GM18517 (cell line): Measurements from ENCODE around the gene NANOS3.
A peak's percentile ranks its signal among the peaks of the same experiment; 100 is the strongest.

Experiments used
- ATAC-seq: cut with Tn5 transposase; IDR thresholded peaks from one replicate; pipeline ENCODE4 v1.9.1; 2021; ENCODE audit warnings: mild to moderate bottlenecking, moderate library complexity; ENCODE audit not compliant: unreplicated experiment

The NANOS3 gene

GRCh38 chr19:13864667-13865570 is 12.0 kb upstream of the NANOS3 start:
- ATAC-seq, result no peak

GRCh38 chr19:13865571-13866462 is 11.1 kb upstream of the NANOS3 start:
- no peak for ATAC-seq

- no peak for ATAC-seq
Measured at GRCh38 chr19:13866463-13867046, 10.4 kb upstream of the NANOS3 start.

- no peak for ATAC-seq
Measured at GRCh38 chr19:13868663-13869062, 8.3 kb upstream of the NANOS3 start.

- ATAC-seq, result no peak
Measured at GRCh38 chr19:13869281-13869680, 7.7 kb upstream of the NANOS3 start.

- ATAC-seq, result no peak
Measured at GRCh38 chr19:13870873-13871272, 6.1 kb upstream of the NANOS3 start.

GRCh38 chr19:13872339-13872694 is 4.6 kb upstream of the NANOS3 start:
- no peak for ATAC-seq

GRCh38 chr19:13872695-13873389 is 4.1 kb upstream of the NANOS3 start:
- no peak for ATAC-seq

GRCh38 chr19:13873834-13874515 is 3.0 kb upstream of the NANOS3 start:
- ATAC-seq, result no peak

- ATAC-seq, result no peak
Measured at GRCh38 chr19:13875824-13876223, 1.1 kb upstream of the NANOS3 start.

GRCh38 chr19:13877303-13877702 is 369 bp downstream of the NANOS3 start:
- no peak for ATAC-seq

GRCh38 chr19:13880059-13881043 is 3.4 kb downstream of the NANOS3 start:
- ATAC-seq, result peak; percentile 77

GRCh38 chr19:13881251-13881691 is 4.3 kb downstream of the NANOS3 start:
- no peak for ATAC-seq

- no peak for ATAC-seq
Measured at GRCh38 chr19:13881692-13882418, 4.9 kb downstream of the NANOS3 start.

- no peak for ATAC-seq
Measured at GRCh38 chr19:13882419-13882795, 5.5 kb downstream of the NANOS3 start.

- no peak for ATAC-seq
Measured at GRCh38 chr19:13882836-13883235, 5.9 kb downstream of the NANOS3 start.

GRCh38 chr19:13883516-13884064 is 6.7 kb downstream of the NANOS3 start:
- no peak for ATAC-seq
